GM19455 (cell line): ENCODE results near the gene ACBD6.
A peak's percentile ranks its signal among the peaks of the same experiment; 100 is the strongest.
"Not testable (repeated sequence)": the region's sequence is repeated elsewhere in the genome, so short reads cannot be mapped to it uniquely, and the experiment has no call there.

Source experiments
- ATAC-seq: cut with Tn5 transposase; IDR thresholded peaks from one replicate; pipeline ENCODE4 v1.9.1; 2021; ENCODE audit not compliant: unreplicated experiment

Gene ACBD6

GRCh38 chr1:180502361-180503279 is at the start of gene ACBD6:
TSS of gene ACBD6 (minus strand) at chr1:180502577. CDS start at chr1:180502266, 311 bp downstream.
- peak; percentile 88 for ATAC-seq

- ATAC-seq, result no peak
Observed at GRCh38 chr1:180551997-180552396, 49.6 kb upstream of the ACBD6 start.

GRCh38 chr1:180550241-180550640 is 47.9 kb upstream of the ACBD6 start:
- no peak for ATAC-seq

GRCh38 chr1:180549770-180550169 is 47.4 kb upstream of the ACBD6 start:
- ATAC-seq, result not testable (repeated sequence)

DNA sequence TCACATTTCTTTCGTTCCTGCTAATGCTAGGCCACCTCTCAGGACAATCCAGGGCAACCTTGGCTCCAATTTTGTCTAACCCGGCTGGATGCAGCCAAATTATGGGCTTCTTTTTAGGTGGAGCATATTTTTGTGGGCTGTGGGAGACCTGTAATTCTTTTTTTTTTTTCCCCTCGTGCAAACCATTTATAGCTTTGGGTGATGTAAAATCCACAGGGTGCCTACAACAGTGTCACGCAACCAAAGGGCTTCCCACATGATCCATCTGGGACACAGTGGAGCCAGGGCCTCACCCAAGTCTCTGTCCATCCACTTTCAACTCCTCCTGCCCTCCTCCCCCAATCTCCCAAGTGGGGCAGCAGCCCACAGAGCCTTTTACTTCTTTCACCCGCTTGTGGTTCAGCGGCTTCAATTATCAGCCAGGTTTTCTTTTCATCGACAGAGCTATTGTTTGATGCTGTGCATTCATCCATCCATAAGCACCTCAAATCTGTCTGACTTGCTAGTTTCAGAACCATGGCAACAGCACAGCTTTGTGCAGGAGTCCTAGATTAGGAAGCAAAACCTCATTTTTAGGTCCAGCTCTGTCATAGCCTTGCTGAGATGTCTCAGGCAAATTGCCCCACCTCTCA is 46.4 kb upstream of the ACBD6 start:
- ATAC-seq, result no peak

GRCh38 chr1:180545991-180546390 is 43.6 kb upstream of the ACBD6 start:
- no peak for ATAC-seq

GRCh38 chr1:180544050-180544449 is 41.7 kb upstream of the ACBD6 start:
- ATAC-seq, result no peak

- no peak for ATAC-seq
Observed at GRCh38 chr1:180542838-180543145, 40.4 kb upstream of the ACBD6 start.

DNA sequence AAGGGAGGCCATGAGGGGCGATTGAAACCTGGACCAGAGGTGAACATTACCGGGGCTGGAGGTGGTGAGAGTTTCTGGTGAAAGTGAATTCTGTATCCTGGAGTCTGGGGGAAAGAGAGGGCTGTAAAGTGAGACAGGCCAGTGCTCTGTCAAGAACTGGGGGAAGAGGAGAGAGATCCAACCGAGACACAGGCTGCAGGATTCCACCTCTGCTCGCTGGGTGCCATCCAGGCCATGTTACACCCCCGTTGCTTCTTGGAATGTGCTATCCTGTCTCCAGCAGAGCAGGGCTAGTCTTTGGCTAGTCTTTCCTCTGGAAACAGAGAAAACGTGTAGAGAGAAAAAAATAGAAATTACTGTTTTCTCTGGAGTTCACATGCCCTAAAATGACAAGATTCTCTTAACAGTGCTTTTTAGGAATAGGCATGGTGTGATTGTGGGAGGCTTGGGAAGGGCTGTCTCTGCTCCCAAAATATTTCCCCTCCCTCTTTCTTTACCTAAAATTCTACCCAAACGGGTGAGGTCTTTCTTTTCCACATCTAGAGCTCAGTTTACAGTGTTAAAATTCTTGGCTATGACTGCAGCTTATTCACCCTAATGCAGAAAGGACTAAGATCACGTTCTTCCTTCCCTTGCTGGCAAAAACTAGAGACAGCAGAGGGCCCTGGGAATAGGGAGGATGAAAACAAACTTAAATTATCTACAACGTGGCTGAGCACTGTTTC is 39.9 kb upstream of the ACBD6 start:
- ATAC-seq, result no peak

DNA sequence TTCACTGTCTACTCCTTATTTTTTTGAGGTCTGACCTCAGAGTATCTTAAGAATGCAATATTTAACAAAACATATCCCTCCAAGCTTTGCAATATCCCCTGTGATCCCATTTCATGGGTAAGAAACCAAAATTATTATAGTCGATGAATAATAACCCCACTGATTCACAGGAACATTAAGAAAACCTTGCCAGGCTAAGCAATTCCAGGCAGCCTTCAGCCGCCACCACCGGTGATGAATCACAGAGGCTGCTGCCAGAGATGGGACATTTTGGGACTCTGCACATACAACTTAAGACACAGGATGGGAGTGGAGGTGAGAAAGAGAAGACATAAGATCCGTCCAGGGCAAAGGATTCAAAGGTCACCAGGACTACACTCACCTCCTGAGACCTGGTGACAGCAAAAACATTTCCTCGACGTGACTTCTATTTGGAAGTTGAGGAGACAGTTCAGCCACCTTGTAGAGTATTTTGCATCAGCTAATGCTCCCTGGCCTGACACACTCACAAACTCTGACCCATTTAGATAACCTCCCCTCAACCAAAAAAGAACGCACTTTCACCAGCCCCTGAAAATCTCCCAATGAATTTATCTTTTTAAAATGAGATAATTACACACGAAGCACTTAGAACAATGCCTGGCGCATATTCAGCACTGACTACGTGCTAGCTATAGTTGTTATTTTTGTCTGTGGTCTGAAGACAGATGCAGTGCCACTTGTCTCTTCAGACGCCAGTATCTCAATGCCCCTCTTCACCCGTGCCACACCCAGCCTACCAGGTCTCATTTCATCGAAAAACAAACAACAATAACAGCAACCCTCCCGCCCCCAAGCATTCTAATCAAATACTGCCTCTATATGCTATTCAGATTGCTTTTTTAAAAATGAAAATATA is 38.6 kb upstream of the ACBD6 start:
- no peak for ATAC-seq

DNA sequence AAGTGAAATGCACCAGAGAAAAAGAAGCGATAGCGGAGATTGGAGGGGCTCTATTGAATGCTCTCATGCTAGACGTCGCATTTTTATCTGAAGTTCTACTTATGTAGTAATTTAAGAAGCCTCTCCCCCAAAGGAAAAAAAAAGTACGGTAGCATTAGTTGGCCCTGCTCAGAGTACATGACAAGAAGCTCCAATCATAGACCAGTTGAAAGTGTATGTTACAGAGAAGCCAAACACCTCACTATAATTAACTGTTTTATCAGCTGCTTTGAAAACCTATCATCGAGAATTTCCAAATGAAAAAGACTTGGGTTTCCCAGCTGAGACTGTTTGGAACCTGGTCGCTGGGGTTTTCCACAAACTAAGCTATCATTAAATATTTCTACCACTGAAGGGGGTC is 36.8 kb upstream of the ACBD6 start:
- ATAC-seq, result no peak

DNA sequence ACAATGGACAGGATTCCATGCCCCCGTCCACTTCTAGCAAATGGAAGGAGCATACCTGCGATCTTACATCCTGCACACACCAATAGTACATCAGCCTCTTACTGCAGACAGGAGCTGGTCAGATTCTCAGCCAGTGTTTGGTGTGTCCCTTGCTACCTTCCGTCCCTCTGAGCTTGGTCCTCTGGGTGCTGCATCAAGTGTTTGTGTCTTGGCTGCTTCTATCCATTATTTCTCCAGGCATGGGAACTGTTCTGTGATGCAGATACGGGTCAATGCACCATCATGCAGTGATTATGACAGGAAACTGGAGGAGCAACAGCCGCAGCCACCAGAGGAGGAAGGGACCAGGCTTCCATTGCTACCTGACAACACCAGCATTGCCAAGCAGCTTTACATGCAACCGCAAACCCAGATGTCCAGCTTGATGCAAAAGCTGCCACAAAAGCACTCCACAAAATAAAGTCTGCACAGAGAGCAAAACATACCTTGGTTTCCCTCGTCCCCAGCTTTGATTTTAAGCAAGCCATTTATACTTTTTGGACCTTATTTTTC is 34.5 kb upstream of the ACBD6 start:
- ATAC-seq, result no peak

DNA sequence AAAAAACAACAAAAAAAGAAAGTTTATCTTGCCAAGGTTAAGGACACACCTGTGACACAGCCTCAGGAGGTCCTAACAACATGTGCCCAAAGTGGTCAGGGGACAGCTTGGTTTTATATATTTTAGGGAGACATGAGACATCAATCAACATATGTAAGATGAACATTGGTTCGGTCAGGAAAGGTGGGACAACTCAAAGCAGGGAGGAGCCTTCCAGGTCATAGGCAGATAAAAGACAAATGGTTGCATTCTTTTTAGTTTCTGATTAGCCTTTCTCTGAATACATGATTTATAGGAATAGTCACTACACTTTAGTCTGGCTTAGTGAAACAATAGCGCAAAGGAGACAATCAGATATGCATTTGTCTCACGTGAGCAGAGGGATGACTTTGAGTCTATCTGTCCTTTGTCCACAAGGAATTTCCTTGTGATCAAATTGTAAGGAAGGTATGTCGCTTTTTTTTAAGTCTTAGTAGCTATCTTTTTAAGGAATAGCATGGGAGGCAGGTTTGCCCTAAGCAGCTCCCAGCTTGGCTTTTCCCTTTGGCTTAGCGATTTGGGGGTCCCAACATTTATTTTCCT is 33.1 kb upstream of the ACBD6 start:
- ATAC-seq, result no peak

DNA sequence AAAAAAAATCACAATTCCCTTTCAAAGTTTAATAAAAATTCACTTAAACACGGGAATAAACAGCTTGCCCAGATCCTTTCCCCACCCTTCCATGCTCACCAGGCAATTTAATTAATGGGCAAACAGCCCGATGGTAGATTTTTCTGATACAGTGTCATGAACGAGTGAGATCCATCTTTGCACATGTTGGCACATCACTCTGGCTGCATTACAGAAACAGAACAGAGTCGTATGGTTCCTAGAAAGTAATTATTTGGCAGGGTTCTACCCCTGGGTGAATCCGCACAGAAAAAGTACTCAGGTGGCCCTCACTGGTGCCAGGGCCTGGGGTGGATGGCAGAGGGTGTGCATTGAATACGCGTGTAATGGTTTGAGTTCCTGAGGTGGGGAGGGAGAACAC is 31.8 kb upstream of the ACBD6 start:
- no peak for ATAC-seq

GRCh38 chr1:180533266-180533987 is 31.1 kb upstream of the ACBD6 start:
- ATAC-seq, result peak; percentile 75

DNA sequence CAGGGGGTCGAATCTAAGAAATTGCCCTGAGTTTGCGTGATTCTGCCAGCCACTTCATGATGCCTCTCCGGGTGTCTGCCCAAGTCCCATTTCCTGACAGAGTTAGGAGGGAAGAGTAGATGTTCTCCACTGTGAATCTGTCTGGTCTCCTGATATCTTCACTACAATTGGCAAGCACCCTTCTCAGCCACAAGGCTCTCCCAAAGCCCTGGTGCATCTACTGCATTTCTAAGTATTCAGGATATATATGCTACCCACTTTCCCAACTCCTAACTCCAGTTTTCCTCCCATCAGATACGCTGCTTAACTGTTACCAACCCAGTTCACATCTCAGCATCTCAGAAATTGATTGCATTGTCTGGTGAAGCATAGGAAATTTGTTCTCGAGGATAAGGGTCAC is 30.5 kb upstream of the ACBD6 start:
- no peak for ATAC-seq

DNA sequence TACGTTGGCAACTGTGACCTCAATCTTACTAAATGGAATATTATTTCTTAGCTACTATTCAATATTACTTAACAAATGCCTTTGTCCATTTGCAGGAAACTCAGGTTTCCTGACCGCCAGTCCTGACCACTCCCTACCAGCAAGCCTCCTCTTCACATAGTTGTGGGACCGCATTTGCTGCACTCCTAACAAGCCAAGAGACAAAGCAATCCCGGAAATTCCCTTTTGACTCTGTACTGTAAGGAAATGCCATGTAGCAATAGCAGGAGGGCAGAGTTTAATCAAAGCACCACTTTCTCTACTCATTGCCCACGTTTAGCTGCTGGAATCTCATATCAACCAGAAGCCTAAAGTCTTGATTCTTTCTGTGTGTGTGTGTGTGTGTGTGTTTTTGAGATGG is 28.1 kb upstream of the ACBD6 start:
- no peak for ATAC-seq

GRCh38 chr1:180528868-180529470 is 26.6 kb upstream of the ACBD6 start:
- no peak for ATAC-seq

DNA sequence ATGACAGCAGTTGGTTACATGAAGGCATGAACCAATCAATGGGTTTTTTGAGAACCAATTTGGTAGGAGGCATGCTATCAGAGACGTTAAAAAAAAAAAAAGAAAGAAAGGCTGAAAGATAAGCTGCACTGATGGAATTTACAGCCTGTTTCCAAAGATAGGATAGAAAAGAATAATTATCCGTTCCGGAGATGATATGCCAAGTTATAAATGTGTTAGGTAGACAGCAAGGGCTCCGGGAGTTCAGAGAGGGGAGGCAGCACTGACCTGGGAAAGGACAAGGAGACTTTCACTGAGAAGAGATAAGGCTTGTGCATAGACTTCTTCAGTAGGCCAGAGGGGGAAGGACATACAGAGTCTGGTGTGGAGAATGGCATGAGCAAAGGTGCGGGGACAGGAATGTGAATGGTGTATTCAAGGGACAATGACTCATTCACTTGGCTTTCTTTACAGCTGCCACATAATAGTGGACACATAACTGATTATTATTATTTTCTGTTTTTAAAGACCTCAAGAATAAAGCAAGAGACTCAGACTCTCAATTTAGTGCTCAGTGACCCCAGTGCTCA is 24.8 kb upstream of the ACBD6 start:
- no peak for ATAC-seq
